H1 (cell line): ENCODE results near the gene RBBP8. TPM values are rescaled to one million over a fixed set of nuclear protein-coding genes. Genes with fewer than 3 reads are reported as not detected.

Experiments
- GTF2F1 ChIP-seq: IDR thresholded peaks from 2 replicates; pipeline ENCODE4 v1.6.1; 2012; ENCODE audit warnings: low read depth, low read length, improper control_type of control experiment, borderline replicate concordance
- KDM4A ChIP-seq: IDR thresholded peaks from one replicate; pipeline ENCODE4 v1.7.1; 2012; ENCODE audit warnings: low read depth, mild to moderate bottlenecking, moderate library complexity, low read length, inconsistent platforms; ENCODE audit not compliant: severe bottlenecking
- RAD21 ChIP-seq, 2 experiments: IDR thresholded peaks in 1 of 2; conservative IDR thresholded peaks in 1 of 2; 2 replicates each; pipeline ENCODE4 v1.6.1; 2011; ENCODE audit warnings: low read depth in 2 of 2, low read length in 2 of 2, improper control_type of control experiment in 1 of 2, inconsistent platforms in 1 of 2, mild to moderate bottlenecking in 1 of 2, moderate library complexity in 1 of 2
- SAP30 ChIP-seq: fragments of 300-600 bp; sonication (generic); IDR thresholded peaks from 2 replicates; pipeline ENCODE4 v1.7.1; 2012; ENCODE audit warnings: low read length, moderate library complexity, mild to moderate bottlenecking, inconsistent platforms; ENCODE audit not compliant: insufficient read depth, insufficient replicate concordance
- YY1 ChIP-seq: IDR thresholded peaks from 2 replicates; pipeline ENCODE4 v1.6.1; 2011; ENCODE audit warnings: low read depth, mild to moderate bottlenecking, low read length
- polyA plus RNA-seq, 7 experiments: library from polyadenylated mRNA; depleted of rRNA in 3 of 7; stranded (reverse) in 5 of 7; unstranded in 2 of 7; fragments of >200 nt in 5 of 7; fragments of 200-250 nt in 2 of 7; gene quantifications; 1 replicate in 5 of 7; 2 replicates in 1 of 7; 4 replicates in 1 of 7; pipeline versions ENCODE4 v1.2.1 to v1.2.3, GENCODE V29; 2011 to 2013; ENCODE audit warnings: missing spikeins in 2 of 7, mixed read lengths in 2 of 7
- total RNA-seq: library from RNA; stranded (reverse); fragmentation: NEBNext Ultra II Directional; extraction: Animal tissue kit (Norgen Biotek cat#: 25700); gene quantifications from 2 replicates; pipeline ENCODE4 v1.2.1, GENCODE V29; 2021
- TF ChIP-seq, protein P1 (sequence below): IDR thresholded peaks from 2 replicates; pipeline ENCODE4 v1.6.1; 2011; ENCODE audit warnings: low read depth, mild to moderate bottlenecking, low read length; ENCODE audit not compliant: insufficient read depth

The RBBP8 gene
- total and polyA plus RNA-seq, 2 of the 8 experiments (the other 6 are each of a cell fraction or from before 2014, with no cell fraction given) = 16.1 to 65.8 TPM

DNA sequence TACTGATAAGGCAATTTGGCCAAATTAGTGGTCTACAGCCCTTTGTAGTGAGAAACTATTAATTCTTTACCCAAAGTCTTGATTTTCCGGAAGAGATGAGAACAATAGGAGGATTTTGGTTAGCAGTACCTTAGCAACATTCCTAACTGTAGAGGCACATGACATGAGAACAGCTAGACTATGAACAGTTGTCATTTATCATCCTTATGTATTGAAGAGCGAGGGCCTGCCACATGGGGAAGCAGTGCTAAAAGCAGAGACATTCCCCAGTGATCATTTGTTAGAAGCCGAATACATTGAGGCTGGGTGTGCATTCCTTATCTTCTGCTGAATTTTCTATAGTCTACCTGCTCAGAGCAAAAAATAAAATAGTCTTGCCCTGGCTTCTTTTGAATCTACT is 65.2 kb downstream of the RBBP8 start (continued):
- TF ChIP-seq, protein P1, sequence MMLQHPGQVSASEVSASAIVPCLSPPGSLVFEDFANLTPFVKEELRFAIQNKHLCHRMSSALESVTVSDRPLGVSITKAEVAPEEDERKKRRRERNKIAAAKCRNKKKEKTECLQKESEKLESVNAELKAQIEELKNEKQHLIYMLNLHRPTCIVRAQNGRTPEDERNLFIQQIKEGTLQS = no peak
- TF ChIP-seq YY1 (no peak), SAP30 (no peak), KDM4A (no peak), GTF2F1 (no peak), RAD21 (IDR thresholded peaks at IDR 0.05 in 1 of 2, conservative IDR thresholded peaks at IDR 0.05 in 1 of 2; ENCODE audit: low read depth in 2 of 2, low read length in 2 of 2) (no peak)
- TF ChIP-seq, all 59 proteins: peak for 0
